Measurements from ENCODE around the gene SERPINA12. TPM values are rescaled to one million over a fixed set of nuclear protein-coding genes. Genes with fewer than 3 reads are reported as not detected.
A peak's percentile ranks its signal among the peaks of the same experiment; 100 is the strongest.

Gene SERPINA12
- total and polyA plus RNA-seq, 2 of the 13 experiments (the other 11 are each of a cell fraction or from before 2014, with no cell fraction given), result 0.08 TPM; not detected in 1

- no peak for TF ChIP-seq CBX5 (CRISPR knock-in tag; IDR thresholded peaks at IDR 0.05; ENCODE audit: borderline replicate concordance)
- TF ChIP-seq MIER3 (CRISPR knock-in tag; IDR thresholded peaks at IDR 0.05; ENCODE audit: borderline replicate concordance), result peak; percentile 83; the same call in 1 of the 2 replicates
- TF ChIP-seq SETDB1 (CRISPR knock-in tag; IDR thresholded peaks at IDR 0.05; ENCODE audit: borderline replicate concordance), result no peak
- TF ChIP-seq ZNF12 (CRISPR knock-in tag; IDR thresholded peaks at IDR 0.05), result no peak; the same call in 1 of the 2 replicates
- TF ChIP-seq POLR2AphosphoS2 (IDR thresholded peaks at IDR 0.05; ENCODE audit: low read depth, low read length), result no peak
- TF ChIP-seq CCAR2 (optimal IDR thresholded peaks at IDR 0.05; ENCODE audit: low read depth, low read length), result no peak
- peak; percentile 82 for TF ChIP-seq MIXL1 (CRISPR knock-in tag; IDR thresholded peaks at IDR 0.05)
- TF ChIP-seq ELF3 (CRISPR knock-in tag; IDR thresholded peaks at IDR 0.05), result peak; percentile 63
- TF ChIP-seq LCORL (IDR thresholded peaks at IDR 0.05), result no peak
- peak; percentile 42; the same call in 1 of the 2 replicates for TF ChIP-seq LCORL (CRISPR knock-in tag; IDR thresholded peaks at IDR 0.05)
- no peak for TF ChIP-seq ZNF75D (CRISPR knock-in tag; IDR thresholded peaks at IDR 0.05; ENCODE audit: borderline replicate concordance)
- no peak for TF ChIP-seq HNRNPH1 (optimal IDR thresholded peaks at IDR 0.05; ENCODE audit: low read depth, low read length)
- peak; percentile 52; the same call in 1 of the 2 replicates for TF ChIP-seq ZSCAN25 (CRISPR knock-in tag; IDR thresholded peaks at IDR 0.05)
- TF ChIP-seq HMGXB3 (CRISPR knock-in tag; IDR thresholded peaks at IDR 0.05; ENCODE audit: borderline replicate concordance), result no peak
- TF ChIP-seq ZNF670 (CRISPR knock-in tag; IDR thresholded peaks at IDR 0.05; ENCODE audit: borderline replicate concordance), result no peak
- no peak for TF ChIP-seq E2F5 (CRISPR knock-in tag; conservative IDR thresholded peaks at IDR 0.05)
- 0 out of 2 replicates have a peak, but pooled peaks have one; percentile 13 for TF ChIP-seq ATF6 (CRISPR knock-in tag; conservative IDR thresholded peaks at IDR 0.05)
- no peak for TF ChIP-seq PRMT3 (CRISPR knock-in tag; IDR thresholded peaks at IDR 0.05; ENCODE audit: borderline replicate concordance, low read depth)
- TF ChIP-seq ZNF317 (CRISPR knock-in tag; IDR thresholded peaks at IDR 0.05), result no peak
- TF ChIP-seq NFIB (CRISPR knock-in tag; IDR thresholded peaks at IDR 0.05; ENCODE audit: borderline replicate concordance), result no peak
- no peak for TF ChIP-seq MAFK (conservative IDR thresholded peaks at IDR 0.05 in 1 of 2, IDR thresholded peaks at IDR 0.05 in 1 of 2; ENCODE audit: low read length in 2 of 2)
- TF ChIP-seq AKAP8 (CRISPR knock-in tag; IDR thresholded peaks at IDR 0.05), result no peak
Measured at GRCh38 chr14:94451091-94451771, 58.0 kb downstream of the SERPINA12 start (continued).

Data from HepG2 (cell line).